ENCODE results near the gene RAB1B. TPM values are rescaled to one million over a fixed set of nuclear protein-coding genes. Genes with fewer than 3 reads are reported as not detected.
"Not testable (repeated sequence)": the region's sequence is repeated elsewhere in the genome, so short reads cannot be mapped to it uniquely, and the experiment has no call there.

Gene RAB1B
- total RNA-seq, 2 experiments from 2014 or later: 118 to 124 TPM

GRCh38 chr11:66297610-66298009 lies 29.2 kb downstream of the RAB1B start:
- no peak for DNase-seq
- POLR2A ChIA-PET: interaction anchor here (0.5 kb wide), 1 partner anchor 562 kb away, joined by 4 read pairs; no protein-coding TSS in a partner anchor
- peaks cover 11% of the 10 kb centered on the region for H3K27me3 Mint-ChIP-seq
- H3K27ac Mint-ChIP-seq: no peak overlapping the region
- CTCF ChIA-PET: interaction anchor here (3.5 kb wide), 1 partner anchor 15 kb away, joined by 14 read pairs; no protein-coding TSS in a partner anchor
- no peak overlapping the region for H3K4me3 Mint-ChIP-seq
- H3K9me3 Mint-ChIP-seq: no peaks in the 10 kb centered on the region
- H3K36me3 Mint-ChIP-seq: no peaks in the 10 kb centered on the region
- H3K4me1 Mint-ChIP-seq (ENCODE audit: low read depth): peaks cover 3% of the 10 kb centered on the region
- intact Hi-C loops (cut with micrococcal nuclease): no loop called here

- Mint-ChIP-seq H3K36me3 (no peaks in the 10 kb centered on the region), H3K27ac (no peak overlapping the region), H3K9me3 (no peaks in the 10 kb centered on the region), H3K27me3 (peaks cover 2% of the 10 kb centered on the region), H3K4me3 (no peak overlapping the region), H3K4me1 (ENCODE audit: low read depth) (no peaks in the 10 kb centered on the region)
- intact Hi-C loops (cut with micrococcal nuclease): no loop called here
- no peak for DNase-seq
- ChIA-PET CTCF (interaction anchor here (3.5 kb wide), 1 partner anchor 13 kb away, joined by 14 read pairs; no protein-coding TSS in a partner anchor), POLR2A (interaction anchor here (1.2 kb wide), 1 partner anchor 11 kb away, joined by 4 read pairs; the partner anchor contains the start of gene YIF1A)
Observed at GRCh38 chr11:66299186-66299585, 30.7 kb downstream of the RAB1B start.

GRCh38 chr11:66302656-66303055 lies 34.2 kb downstream of the RAB1B start:
- CTCF ChIA-PET: interaction anchor here (0.9 to 1.2 kb wide), 2 partner anchors 9 to 86 kb away, joined by 3 to 7 read pairs; no protein-coding TSS in a partner anchor
- intact Hi-C loops (cut with micrococcal nuclease): no loop called here
- Mint-ChIP-seq H3K27me3 (no peaks in the 10 kb centered on the region), H3K27ac (no peak overlapping the region), H3K9me3 (no peaks in the 10 kb centered on the region), H3K4me3 (no peak overlapping the region), H3K4me1 (ENCODE audit: low read depth) (no peaks in the 10 kb centered on the region), H3K36me3 (no peaks in the 10 kb centered on the region)
- POLR2A ChIA-PET: no interaction called here
- no peak for DNase-seq

- no peaks in the 10 kb centered on the region for H3K9me3 Mint-ChIP-seq
- H3K36me3 Mint-ChIP-seq: no peaks in the 10 kb centered on the region
- CTCF ChIA-PET: interaction anchor here (0.9 to 1.3 kb wide), 3 partner anchors 55 to 79 kb away, joined by 3 to 4 read pairs (median 3); no protein-coding TSS in a partner anchor
- H3K4me1 Mint-ChIP-seq (ENCODE audit: low read depth): peaks cover 5% of the 10 kb centered on the region
- no peak overlapping the region for H3K4me3 Mint-ChIP-seq
- no peaks in the 10 kb centered on the region for H3K27me3 Mint-ChIP-seq
- no peak overlapping the region for H3K27ac Mint-ChIP-seq
- POLR2A ChIA-PET: interaction anchor here (0.6 kb wide), 1 partner anchor 61 kb away, joined by 3 read pairs; no protein-coding TSS in a partner anchor
- no peak for DNase-seq
- intact Hi-C loops (cut with micrococcal nuclease): no loop called here
Observed at GRCh38 chr11:66309475-66309874, 41.0 kb downstream of the RAB1B start.

- Mint-ChIP-seq H3K27ac (no peak overlapping the region), H3K36me3 (no peaks in the 10 kb centered on the region), H3K4me3 (no peak overlapping the region), H3K4me1 (ENCODE audit: low read depth) (peaks cover 5% of the 10 kb centered on the region), H3K27me3 (no peaks in the 10 kb centered on the region), H3K9me3 (no peaks in the 10 kb centered on the region)
- POLR2A ChIA-PET: no interaction called here
- intact Hi-C loops (cut with micrococcal nuclease): no loop called here
- CTCF ChIA-PET: interaction anchor here (0.7 to 2.5 kb wide), 4 partner anchors 76 to 1267 kb away, joined by 3 to 34 read pairs (median 4); no protein-coding TSS in a partner anchor
- DNase-seq: no peak
Observed at GRCh38 chr11:66310324-66310723, 41.9 kb downstream of the RAB1B start.

- POLR2A ChIA-PET: interaction anchor here (0.6 to 2.1 kb wide), 2 partner anchors 22 to 61 kb away, joined by 3 to 5 read pairs; partner anchors contain the start of genes SLC29A2 and YIF1A
Observed at GRCh38 chr11:66310803-66311440, 42.5 kb downstream of the RAB1B start.

GRCh38 chr11:66311470-66311964 lies 43.1 kb downstream of the RAB1B start:
- H3K36me3 Mint-ChIP-seq: no peaks in the 10 kb centered on the region
- H3K27ac Mint-ChIP-seq: peak overlapping the region; percentile 77
- no peak for DNase-seq
- peak overlapping the region; percentile 77 for H3K4me3 Mint-ChIP-seq
- H3K4me1 Mint-ChIP-seq (ENCODE audit: low read depth): peaks cover 5% of the 10 kb centered on the region
- H3K9me3 Mint-ChIP-seq: no peaks in the 10 kb centered on the region
- intact Hi-C loops (cut with micrococcal nuclease): loop anchor here (1.0 kb wide), 1 partner anchor 78 kb away; no protein-coding TSS in a partner anchor
- H3K27me3 Mint-ChIP-seq: no peaks in the 10 kb centered on the region
- CTCF ChIA-PET: interaction anchor here (0.6 to 2.9 kb wide), 30 partner anchors 9 to 169 kb away, joined by 3 to 45 read pairs (median 4); partner anchors contain the start of genes B4GAT1, BRMS1, DPP3 and MRPL11
- POLR2A ChIA-PET: interaction anchor here (0.6 to 2.1 kb wide), 5 partner anchors 16 to 60 kb away, joined by 3 to 9 read pairs (median 5); partner anchors contain the start of genes BRMS1, SLC29A2 and YIF1A

More at GRCh38 chr11:66310803-66311440, 42.5 kb downstream of the RAB1B start:
- DNase-seq; H3K27ac Mint-ChIP-seq; H3K36me3 Mint-ChIP-seq; H3K4me1 Mint-ChIP-seq (ENCODE audit: low read depth); H3K4me3 Mint-ChIP-seq; H3K27me3 Mint-ChIP-seq; H3K9me3 Mint-ChIP-seq: not testable (repeated sequence)
- intact Hi-C loops (cut with micrococcal nuclease): loop anchor here (1.0 kb wide), 1 partner anchor 78 kb away; no protein-coding TSS in a partner anchor
- CTCF ChIA-PET: interaction anchor here (0.6 to 2.9 kb wide), 30 partner anchors 9 to 1268 kb away, joined by 3 to 45 read pairs (median 4); partner anchors contain the start of genes B4GAT1, BRMS1, MRPL11 and RIN1

GRCh38 chr11:66311965-66312548 lies 43.6 kb downstream of the RAB1B start:
- Mint-ChIP-seq H3K27me3 (no peaks in the 10 kb centered on the region), H3K4me1 (ENCODE audit: low read depth) (peaks cover 5% of the 10 kb centered on the region), H3K27ac (peak overlapping the region; percentile 77), H3K9me3 (no peaks in the 10 kb centered on the region), H3K4me3 (peak overlapping the region; percentile 77), H3K36me3 (no peaks in the 10 kb centered on the region)
- ChIA-PET POLR2A (interaction anchor here (0.9 to 2.1 kb wide), 7 partner anchors 15 to 260 kb away, joined by 3 to 9 read pairs (median 4); partner anchors contain the start of genes BRMS1, SF3B2, SLC29A2 and YIF1A), CTCF (interaction anchor here (0.6 to 2.9 kb wide), 34 partner anchors 10 to 168 kb away, joined by 3 to 45 read pairs (median 5); partner anchors contain the start of genes B4GAT1, BRMS1, DPP3 and MRPL11)
- intact Hi-C loops (cut with micrococcal nuclease): loop anchor here (1.0 kb wide), 6 partner anchors 16 to 77 kb away; partner anchors contain the start of genes BRMS1, RAB1B, SLC29A2 and YIF1A
- peak; percentile 97 for DNase-seq

GRCh38 chr11:66312549-66313320 lies 44.3 kb downstream of the RAB1B start:
- no peaks in the 10 kb centered on the region for H3K27me3 Mint-ChIP-seq
- H3K36me3 Mint-ChIP-seq: no peaks in the 10 kb centered on the region
- peak overlapping the region; percentile 77 for H3K4me3 Mint-ChIP-seq
- H3K27ac Mint-ChIP-seq: peak overlapping the region; percentile 77
- peak; percentile 95 for DNase-seq
- intact Hi-C loops (cut with micrococcal nuclease): loop anchor here (1.0 kb wide), 5 partner anchors 16 to 59 kb away; partner anchors contain the start of genes BRMS1, RAB1B, SLC29A2 and YIF1A
- H3K4me1 Mint-ChIP-seq (ENCODE audit: low read depth): peaks cover 12% of the 10 kb centered on the region
- POLR2A ChIA-PET: interaction anchor here (0.5 to 2.1 kb wide), 9 partner anchors 14 to 532 kb away, joined by 3 to 9 read pairs (median 3); partner anchors contain the start of genes BRMS1, SF3B2, SLC29A2 and YIF1A
- H3K9me3 Mint-ChIP-seq: no peaks in the 10 kb centered on the region
- CTCF ChIA-PET: interaction anchor here (0.6 to 2.9 kb wide), 20 partner anchors 10 to 636 kb away, joined by 3 to 45 read pairs (median 8); partner anchors contain the start of genes B4GAT1, BRMS1, DPP3 and MRPL11

- intact Hi-C loops (cut with micrococcal nuclease): no loop called here
- H3K4me1 Mint-ChIP-seq (ENCODE audit: low read depth): peaks cover 19% of the 10 kb centered on the region
- no peaks in the 10 kb centered on the region for H3K36me3 Mint-ChIP-seq
- H3K9me3 Mint-ChIP-seq: no peaks in the 10 kb centered on the region
- ChIA-PET POLR2A (interaction anchor here (0.5 to 2.1 kb wide), 5 partner anchors 19 to 531 kb away, joined by 3 to 5 read pairs (median 3); partner anchors contain the start of genes SF3B2 and SLC29A2), CTCF (interaction anchor here (0.6 to 2.9 kb wide), 10 partner anchors 12 to 637 kb away, joined by 3 to 45 read pairs (median 12); partner anchors contain the start of genes B4GAT1, BRMS1, MRPL11 and RIN1)
- peak overlapping the region; percentile 77 for H3K4me3 Mint-ChIP-seq
- no peak for DNase-seq
- H3K27ac Mint-ChIP-seq: peak overlapping the region; percentile 77
- no peaks in the 10 kb centered on the region for H3K27me3 Mint-ChIP-seq
Observed at GRCh38 chr11:66313321-66314185, 45.1 kb downstream of the RAB1B start.
